ENCODE results near the gene RAC2.

RAC2 gene

DNA sequence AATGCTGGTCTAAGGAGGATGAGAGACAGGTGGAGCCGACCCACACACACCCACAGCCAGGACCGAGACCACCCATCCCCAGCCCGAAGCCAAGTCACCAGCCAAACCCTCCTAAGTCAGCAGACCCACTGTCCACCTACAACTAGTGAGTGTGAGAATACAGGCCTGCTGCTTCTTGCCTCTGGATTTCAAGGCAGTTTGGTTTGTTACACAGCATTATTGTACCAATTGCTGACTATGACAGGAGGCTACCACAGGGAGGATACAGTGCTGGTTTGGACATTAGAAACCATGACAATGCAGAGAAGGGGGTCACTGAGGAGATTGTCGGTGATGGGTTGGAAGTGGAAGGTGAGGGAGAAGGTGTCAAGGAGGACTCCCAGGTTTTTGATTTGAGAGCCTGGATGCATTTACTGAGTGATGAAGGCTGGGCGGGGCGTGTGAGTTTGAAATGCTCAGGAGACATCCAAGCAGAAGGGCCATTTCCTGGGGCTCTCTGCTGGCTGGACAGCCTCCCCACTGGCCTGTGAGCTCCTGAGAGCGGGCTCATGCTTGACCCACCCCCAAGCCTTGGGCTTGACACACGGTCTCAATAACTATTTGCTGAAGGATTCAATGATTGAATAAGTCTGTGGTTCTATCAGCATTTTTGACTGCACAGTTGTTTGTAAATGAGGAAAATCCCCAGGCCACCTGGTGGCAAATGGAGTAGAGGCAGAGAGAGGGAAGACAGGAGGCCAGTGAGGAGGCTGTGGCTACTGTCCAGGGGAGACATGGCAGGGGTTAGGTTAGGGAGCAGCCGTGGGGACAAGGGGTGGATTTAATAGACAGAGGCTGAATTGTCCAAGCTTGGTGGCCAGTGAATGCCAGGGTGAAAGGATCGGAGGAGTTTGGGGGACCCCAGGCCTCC, 22.4 kb downstream of the RAC2 start:
- no peak for TF ChIP-seq EZH2 (optimal IDR thresholded peaks at IDR 0.05; ENCODE audit: low read depth, low read length)
- TF ChIP-seq EZH2phosphoT487 (IDR thresholded peaks at IDR 0.05; ENCODE audit: low read length): no peak
- TF ChIP-seq, protein P1, sequence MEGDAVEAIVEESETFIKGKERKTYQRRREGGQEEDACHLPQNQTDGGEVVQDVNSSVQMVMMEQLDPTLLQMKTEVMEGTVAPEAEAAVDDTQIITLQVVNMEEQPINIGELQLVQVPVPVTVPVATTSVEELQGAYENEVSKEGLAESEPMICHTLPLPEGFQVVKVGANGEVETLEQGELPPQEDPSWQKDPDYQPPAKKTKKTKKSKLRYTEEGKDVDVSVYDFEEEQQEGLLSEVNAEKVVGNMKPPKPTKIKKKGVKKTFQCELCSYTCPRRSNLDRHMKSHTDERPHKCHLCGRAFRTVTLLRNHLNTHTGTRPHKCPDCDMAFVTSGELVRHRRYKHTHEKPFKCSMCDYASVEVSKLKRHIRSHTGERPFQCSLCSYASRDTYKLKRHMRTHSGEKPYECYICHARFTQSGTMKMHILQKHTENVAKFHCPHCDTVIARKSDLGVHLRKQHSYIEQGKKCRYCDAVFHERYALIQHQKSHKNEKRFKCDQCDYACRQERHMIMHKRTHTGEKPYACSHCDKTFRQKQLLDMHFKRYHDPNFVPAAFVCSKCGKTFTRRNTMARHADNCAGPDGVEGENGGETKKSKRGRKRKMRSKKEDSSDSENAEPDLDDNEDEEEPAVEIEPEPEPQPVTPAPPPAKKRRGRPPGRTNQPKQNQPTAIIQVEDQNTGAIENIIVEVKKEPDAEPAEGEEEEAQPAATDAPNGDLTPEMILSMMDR (IDR thresholded peaks at IDR 0.05; ENCODE audit: low read length): peak; percentile 16; the same call in 1 of the 2 replicates
- no peak overlapping the region for H3K4me2 ChIP-seq (ENCODE audit: low read depth, low read length)
- no peak overlapping the region for H3K4me3 ChIP-seq (ENCODE audit: low read length)
- no peak overlapping the region for H2AFZ ChIP-seq (ENCODE audit: low read length)
- no peaks in the 10 kb centered on the region for H3K9me2 ChIP-seq (replicated peaks; ENCODE audit: insufficient read depth, low read length)
- H3K4me1 ChIP-seq (ENCODE audit: low read length): peaks cover 85% of the 10 kb centered on the region
- peak overlapping the region; percentile 98; the same call in 1 of the 2 replicates for H3K27ac ChIP-seq (ENCODE audit: low read length)
- peaks cover 7% of the 10 kb centered on the region; the same call in 1 of the 2 replicates for H3K36me3 ChIP-seq (replicated peaks; ENCODE audit: insufficient read depth, low read length)
- H4K20me1 ChIP-seq (ENCODE audit: insufficient read depth, low read length): no peaks in the 10 kb centered on the region
- H3K9me3 ChIP-seq (replicated peaks; ENCODE audit: insufficient read depth, low read length): no peaks in the 10 kb centered on the region
- H3F3A ChIP-seq (ENCODE audit: insufficient read depth, low read length): peaks cover 96% of the 10 kb centered on the region
- no peak overlapping the region for H3K9ac ChIP-seq (ENCODE audit: low read length)
- no peak for DNase-seq
- H3K79me2 ChIP-seq (ENCODE audit: low read length): peaks cover 27% of the 10 kb centered on the region
- H3K27me3 ChIP-seq (replicated peaks; ENCODE audit: insufficient read depth, low read length): no peaks in the 10 kb centered on the region

DNA sequence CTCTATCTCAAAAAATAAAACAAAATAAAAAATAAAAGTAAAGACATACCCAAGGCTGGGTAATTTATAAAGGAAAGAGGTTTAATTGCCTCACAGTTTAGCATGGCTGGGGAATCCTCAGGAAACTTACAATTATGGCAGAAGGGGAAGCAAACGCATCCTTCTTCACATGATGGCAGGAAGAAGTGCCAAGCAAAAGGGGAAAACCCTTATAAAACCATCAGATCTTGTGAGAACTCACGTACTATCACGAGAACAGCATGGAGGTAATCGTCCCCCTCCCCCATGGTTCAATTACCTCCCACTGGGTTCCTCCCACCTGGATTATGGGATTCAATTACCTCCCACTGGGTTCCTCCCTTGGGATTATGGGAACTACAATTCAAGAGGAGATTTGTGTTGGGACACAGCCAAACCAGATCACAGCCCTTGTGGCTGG, 23.5 kb downstream of the RAC2 start:
- peak overlapping the region; percentile 75; the same call in 1 of the 2 replicates for H3K9ac ChIP-seq (ENCODE audit: low read length)
- no peaks in the 10 kb centered on the region for H4K20me1 ChIP-seq (ENCODE audit: insufficient read depth, low read length)
- peak overlapping the region; percentile 98; the same call in 1 of the 2 replicates for H3K27ac ChIP-seq (ENCODE audit: low read length)
- no peak for DNase-seq
- peaks cover 94% of the 10 kb centered on the region for H3F3A ChIP-seq (ENCODE audit: insufficient read depth, low read length)
- H3K4me2 ChIP-seq (ENCODE audit: low read depth, low read length): peak overlapping the region; percentile 92
- H3K4me3 ChIP-seq (ENCODE audit: low read length): no peak overlapping the region; the same call in 1 of the 2 replicates
- peaks cover 7% of the 10 kb centered on the region; the same call in 1 of the 2 replicates for H3K36me3 ChIP-seq (replicated peaks; ENCODE audit: insufficient read depth, low read length)
- no peak overlapping the region for H2AFZ ChIP-seq (ENCODE audit: low read length)
- H3K9me3 ChIP-seq (replicated peaks; ENCODE audit: insufficient read depth, low read length): no peaks in the 10 kb centered on the region
- H3K4me1 ChIP-seq (ENCODE audit: low read length): peaks cover 92% of the 10 kb centered on the region
- H3K27me3 ChIP-seq (replicated peaks; ENCODE audit: insufficient read depth, low read length): no peaks in the 10 kb centered on the region
- TF ChIP-seq, protein P1 (IDR thresholded peaks at IDR 0.05; ENCODE audit: low read length): no peak
- TF ChIP-seq EZH2phosphoT487 (IDR thresholded peaks at IDR 0.05; ENCODE audit: low read length) (no peak), EZH2 (optimal IDR thresholded peaks at IDR 0.05; ENCODE audit: low read depth, low read length) (no peak)
- H3K79me2 ChIP-seq (ENCODE audit: low read length): peaks cover 21% of the 10 kb centered on the region
- H3K9me2 ChIP-seq (replicated peaks; ENCODE audit: insufficient read depth, low read length): no peaks in the 10 kb centered on the region

DNA sequence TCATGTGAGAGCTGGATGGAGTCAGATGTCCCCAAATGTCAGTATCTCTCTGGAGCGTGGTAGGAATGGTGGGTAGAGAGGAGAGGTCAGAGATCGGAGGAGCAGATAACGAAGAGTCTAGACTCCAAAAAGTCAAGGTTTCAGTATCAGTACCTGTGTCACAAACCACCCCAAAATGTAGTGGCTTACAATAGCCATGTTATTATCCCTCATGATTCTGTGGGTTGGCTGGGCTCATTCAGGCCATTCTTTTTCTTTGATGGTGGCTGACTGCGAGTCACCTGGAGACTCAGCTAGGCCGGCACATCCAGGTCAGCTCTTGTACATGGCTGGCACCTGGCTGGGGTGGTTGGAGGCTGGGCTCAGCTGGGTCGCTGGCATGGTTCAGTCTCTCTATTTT, 24.5 kb downstream of the RAC2 start:
- Histone ChIP-seq H3K9me2 (replicated peaks; ENCODE audit: insufficient read depth, low read length) (no peaks in the 10 kb centered on the region), H3F3A (ENCODE audit: insufficient read depth, low read length) (peaks cover 89% of the 10 kb centered on the region), H3K27me3 (replicated peaks; ENCODE audit: insufficient read depth, low read length) (no peaks in the 10 kb centered on the region), H3K4me3 (ENCODE audit: low read length) (peak overlapping the region; percentile 60), H2AFZ (ENCODE audit: low read length) (0 out of 2 replicates have a peak overlapping the region, but pooled peaks have one; percentile 12), H3K79me2 (ENCODE audit: low read length) (peaks cover 17% of the 10 kb centered on the region), H3K27ac (ENCODE audit: low read length) (peak overlapping the region; percentile 98), H3K36me3 (replicated peaks; ENCODE audit: insufficient read depth, low read length) (peaks cover 3% of the 10 kb centered on the region; the same call in 1 of the 2 replicates), H4K20me1 (ENCODE audit: insufficient read depth, low read length) (no peaks in the 10 kb centered on the region), H3K9me3 (replicated peaks; ENCODE audit: insufficient read depth, low read length) (no peaks in the 10 kb centered on the region), H3K4me2 (ENCODE audit: low read depth, low read length) (peak overlapping the region; percentile 92), H3K9ac (ENCODE audit: low read length) (peak overlapping the region; percentile 75), H3K4me1 (ENCODE audit: low read length) (peaks cover 93% of the 10 kb centered on the region)
- peak; percentile 52 for DNase-seq
- TF ChIP-seq EZH2phosphoT487 (IDR thresholded peaks at IDR 0.05; ENCODE audit: low read length) (no peak), EZH2 (optimal IDR thresholded peaks at IDR 0.05; ENCODE audit: low read depth, low read length) (no peak)
- TF ChIP-seq, protein P1 (IDR thresholded peaks at IDR 0.05; ENCODE audit: low read length): no peak

Data from MM.1S (cell line).